Activated T-cell treated with anti-CD3 and anti-CD28 coated beads, Interleukin-2, amount 50 U/mL, for 72 hours (primary cell): Measurements from ENCODE around the gene NMT2. TPM values are rescaled to one million over a fixed set of nuclear protein-coding genes. Genes with fewer than 3 reads are reported as not detected.
A peak's percentile ranks its signal among the peaks of the same experiment; 100 is the strongest.

ENCODE experiments used
- ATAC-seq, 2 donors: fragments of 150-1000 bp; cut with Tn5 transposase; replicated peaks in 1 of 2; 2 replicates each; pipeline ENCODE4 v1.10.0; 2021; ENCODE audit warnings: moderate library complexity in 2 of 2, mild to moderate bottlenecking in 1 of 2
- DNase-seq, 2 donors: peaks; one replicate each; pipeline ENCODE4 v3.0.0; 2021 to 2022; ENCODE audit warnings: mixed read lengths in 1 of 2
- H3K27ac Mint-ChIP-seq: one replicate; pipeline ENCODE4 v1.8.0; 2022; ENCODE audit warnings: mild to moderate bottlenecking, moderate library complexity, mixed read lengths
- H3K27me3 Mint-ChIP-seq: one replicate; pipeline ENCODE4 v1.8.0; 2022; ENCODE audit warnings: low read depth, mixed read lengths
- H3K36me3 Mint-ChIP-seq, 2 donors: one replicate each; pipeline ENCODE4 v1.8.0; 2022; ENCODE audit warnings: mixed read lengths in 2 of 2, mild to moderate bottlenecking in 1 of 2; ENCODE audit not compliant: insufficient read depth in 2 of 2
- H3K4me1 Mint-ChIP-seq: one replicate; pipeline ENCODE4 v1.8.0; 2022; ENCODE audit warnings: low read depth, mixed read lengths
- H3K4me3 Mint-ChIP-seq, 2 donors: one replicate each; pipeline ENCODE4 v1.8.0; 2022; ENCODE audit warnings: mild to moderate bottlenecking in 2 of 2, mixed read lengths in 2 of 2, moderate library complexity in 2 of 2
- H3K9me3 Mint-ChIP-seq, 2 donors: one replicate each; pipeline ENCODE4 v1.8.0; 2022; ENCODE audit warnings: mixed read lengths in 2 of 2
- total RNA-seq, 2 donors: library from RNA; stranded (reverse); gene quantifications; one replicate each; pipeline ENCODE4 v1.2.3, GENCODE V29; 2022

NMT2 gene
- total RNA-seq, 2 donors from 2014 or later, result 24.4 to 35.2 TPM

DNA sequence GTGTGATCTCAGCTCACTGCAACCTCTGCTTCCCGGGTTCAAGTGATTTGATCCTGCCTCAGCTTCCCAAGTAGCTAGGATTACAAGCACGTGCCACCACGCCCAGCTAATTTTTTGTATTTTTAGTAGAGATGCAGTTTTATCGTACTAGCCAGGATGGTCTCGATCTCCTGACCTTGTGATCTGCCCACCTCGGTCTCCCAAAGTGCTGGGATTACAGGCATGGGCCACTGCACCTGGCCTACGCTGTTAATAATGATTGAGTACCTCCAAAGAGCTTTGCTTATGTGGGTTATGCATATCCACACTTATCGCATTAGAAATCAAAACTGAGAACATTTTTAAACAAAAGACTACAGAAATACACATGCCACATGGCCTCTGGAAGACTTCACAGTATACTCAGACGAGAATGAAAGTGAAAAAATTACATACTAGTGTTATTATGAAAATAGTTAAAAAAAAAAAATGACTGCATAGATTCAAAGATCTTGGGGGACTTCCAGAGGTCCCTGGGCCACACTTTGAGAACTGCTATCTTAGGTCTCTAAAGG lies 45.9 kb downstream of the NMT2 start:
- no peaks in the 10 kb centered on the region for H3K9me3 Mint-ChIP-seq
- peaks cover 7 to 32% of the 10 kb centered on the region in 2 donors for H3K36me3 Mint-ChIP-seq
- H3K4me3 Mint-ChIP-seq, result peak overlapping the region; percentile 66 to 81
- DNase-seq (peak in 1 of 2 donors; percentile 36), ATAC-seq (peak; percentile 61 to 64)
- no peaks in the 10 kb centered on the region for H3K27me3 Mint-ChIP-seq
- H3K27ac Mint-ChIP-seq, result peak overlapping the region; percentile 97
- H3K4me1 Mint-ChIP-seq, result peaks cover 37% of the 10 kb centered on the region

DNA sequence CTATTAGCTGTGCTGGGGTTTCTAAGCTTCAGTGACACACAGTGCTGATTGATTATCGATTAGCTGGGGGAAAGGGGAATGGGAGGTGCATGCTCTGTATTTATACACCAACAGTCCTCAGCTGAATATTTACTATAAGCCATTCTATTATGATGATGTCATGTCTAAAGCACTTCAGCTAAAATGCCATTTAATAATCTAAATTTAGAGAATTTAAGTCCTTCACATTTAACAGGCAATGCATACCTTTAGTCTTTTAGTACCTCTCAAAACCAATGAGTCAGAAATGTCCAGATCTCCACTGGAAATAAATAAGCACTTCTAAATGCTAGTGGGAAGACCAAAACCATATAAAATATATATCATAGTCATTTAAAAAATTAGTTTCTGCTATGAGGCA lies 46.8 kb downstream of the NMT2 start:
- DNase-seq (no peak), ATAC-seq (no peak)
- peaks cover 37% of the 10 kb centered on the region for H3K4me1 Mint-ChIP-seq
- peak overlapping the region; percentile 57 for H3K27ac Mint-ChIP-seq
- H3K9me3 Mint-ChIP-seq, result no peaks in the 10 kb centered on the region
- peaks cover 7 to 32% of the 10 kb centered on the region in 2 donors for H3K36me3 Mint-ChIP-seq
- H3K4me3 Mint-ChIP-seq, result no peak overlapping the region
- H3K27me3 Mint-ChIP-seq, result no peaks in the 10 kb centered on the region

DNA sequence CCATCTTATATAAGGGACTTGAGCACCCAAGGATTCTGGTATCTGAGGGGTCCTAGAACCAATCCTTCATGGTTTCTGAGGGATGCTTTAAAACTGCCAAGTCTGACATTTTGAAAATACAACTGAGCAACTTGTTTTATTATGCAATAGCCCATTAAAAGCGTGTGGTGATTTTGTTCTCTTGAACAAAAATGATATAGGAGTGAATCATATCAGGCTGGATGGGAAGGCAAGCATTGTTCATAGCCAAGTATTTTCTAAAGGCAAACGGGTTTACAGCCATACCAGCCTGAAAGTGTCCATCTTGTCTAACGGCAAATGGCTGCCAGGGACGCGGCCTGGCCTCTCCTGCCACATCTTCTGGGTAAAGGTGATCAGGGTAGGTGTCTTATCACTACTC lies 48.0 kb downstream of the NMT2 start:
- Mint-ChIP-seq H3K4me1 (peaks cover 37% of the 10 kb centered on the region), H3K9me3 (no peaks in the 10 kb centered on the region), H3K27ac (no peak overlapping the region), H3K27me3 (no peaks in the 10 kb centered on the region), H3K4me3 (no peak overlapping the region), H3K36me3 (peaks cover 4 to 23% of the 10 kb centered on the region in 2 donors)
- no peak for ATAC-seq
- DNase-seq, result no peak

DNA sequence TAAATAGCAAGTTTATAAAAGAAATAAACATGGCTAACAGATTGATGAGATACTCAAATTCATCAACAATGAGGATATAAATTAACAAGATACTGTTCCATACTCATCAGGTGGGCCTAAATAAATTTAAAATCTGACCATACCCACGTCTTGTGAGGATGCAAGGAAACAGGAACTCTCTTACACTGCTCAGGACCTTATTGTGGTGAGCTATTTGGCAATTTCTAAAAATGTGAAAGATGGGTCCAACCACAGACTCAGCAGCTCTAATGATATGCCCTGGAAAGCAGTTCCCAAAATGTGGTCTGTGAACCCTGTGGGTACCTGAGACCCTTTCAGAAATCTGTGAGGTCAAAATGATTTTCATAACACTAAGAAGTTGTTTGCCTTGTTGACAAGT lies 49.9 kb downstream of the NMT2 start:
- Mint-ChIP-seq H3K36me3 (peaks cover 2 to 11% of the 10 kb centered on the region in 2 donors), H3K4me3 (no peak overlapping the region), H3K27ac (no peak overlapping the region), H3K9me3 (no peaks in the 10 kb centered on the region), H3K27me3 (no peaks in the 10 kb centered on the region), H3K4me1 (peaks cover 21% of the 10 kb centered on the region)
- DNase-seq (no peak), ATAC-seq (no peak)

DNA sequence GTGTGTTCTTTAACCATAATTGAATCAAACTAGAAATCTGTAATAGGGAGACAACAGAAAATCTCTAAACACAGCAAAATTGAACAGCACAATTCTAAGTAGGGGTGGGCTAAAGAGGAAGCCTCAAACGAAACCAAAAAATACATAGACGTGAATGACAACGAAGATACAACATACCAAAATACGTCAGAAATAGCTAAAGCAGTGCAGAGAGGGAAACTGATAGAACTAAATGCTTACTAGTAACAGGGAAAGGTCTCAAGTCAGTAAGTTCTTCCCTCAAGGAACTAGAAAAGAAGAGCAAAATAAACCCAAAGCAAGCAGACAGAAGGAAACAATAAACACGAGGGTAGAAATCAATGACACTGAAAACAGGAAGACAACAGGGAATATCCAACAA lies 52.3 kb downstream of the NMT2 start:
- Mint-ChIP-seq H3K9me3 (no peaks in the 10 kb centered on the region), H3K4me1 (peaks cover 5% of the 10 kb centered on the region), H3K36me3 (peaks cover 5 to 17% of the 10 kb centered on the region in 2 donors), H3K27ac (no peak overlapping the region), H3K27me3 (no peaks in the 10 kb centered on the region), H3K4me3 (no peak overlapping the region)
- DNase-seq (no peak), ATAC-seq (no peak)

DNA sequence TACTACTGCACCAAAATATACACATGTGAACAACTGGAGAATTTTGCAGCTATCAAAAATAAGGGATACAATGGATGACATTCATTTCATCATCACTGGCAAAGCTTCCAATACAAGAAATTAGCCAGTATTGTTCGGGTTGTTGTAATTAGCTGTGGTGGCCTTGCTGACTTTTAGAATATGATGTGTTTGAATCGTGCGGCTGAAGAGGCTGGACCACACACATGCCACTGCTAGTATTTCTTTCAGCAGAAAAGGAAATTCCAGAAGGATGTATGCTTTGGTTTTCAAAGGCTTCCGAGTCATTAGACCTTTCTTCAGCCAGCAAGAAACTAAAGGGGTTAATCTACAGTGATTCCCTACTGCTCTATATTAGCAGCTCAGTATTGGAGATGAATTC lies 54.7 kb downstream of the NMT2 start:
- Mint-ChIP-seq H3K36me3 (peaks cover 5 to 13% of the 10 kb centered on the region in 2 donors), H3K9me3 (no peaks in the 10 kb centered on the region), H3K4me1 (peaks cover 5% of the 10 kb centered on the region), H3K27ac (no peak overlapping the region), H3K27me3 (no peaks in the 10 kb centered on the region), H3K4me3 (no peak overlapping the region)
- ATAC-seq (no peak), DNase-seq (no peak)

DNA sequence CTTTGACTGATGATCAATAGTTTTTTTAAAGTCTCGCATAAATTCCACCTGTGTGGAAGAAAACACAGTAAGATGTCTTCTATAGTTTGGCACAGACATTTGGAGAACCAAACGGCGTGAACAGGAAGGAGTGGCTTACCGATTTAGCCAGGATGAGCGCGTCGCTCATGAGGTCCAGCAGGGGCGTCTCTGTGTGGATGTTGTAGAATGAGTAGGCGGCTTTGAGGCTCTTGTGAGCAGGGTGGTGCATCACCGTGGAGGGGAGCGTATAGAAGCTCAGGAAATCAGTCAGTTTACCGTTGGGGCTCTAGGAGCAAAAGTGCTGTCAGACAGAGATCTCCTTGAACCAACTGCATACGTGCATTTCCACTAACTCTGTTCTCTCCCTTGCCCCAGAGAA lies 55.8 kb downstream of the NMT2 start:
- Mint-ChIP-seq H3K4me1 (peaks cover 5% of the 10 kb centered on the region), H3K27ac (peak overlapping the region; percentile 26), H3K27me3 (no peaks in the 10 kb centered on the region), H3K36me3 (peaks cover 5 to 21% of the 10 kb centered on the region in 2 donors), H3K4me3 (no peak overlapping the region), H3K9me3 (no peaks in the 10 kb centered on the region)
- peak; percentile 60 to 61 for ATAC-seq
- peak in 1 of 2 donors; percentile 25 for DNase-seq

DNA sequence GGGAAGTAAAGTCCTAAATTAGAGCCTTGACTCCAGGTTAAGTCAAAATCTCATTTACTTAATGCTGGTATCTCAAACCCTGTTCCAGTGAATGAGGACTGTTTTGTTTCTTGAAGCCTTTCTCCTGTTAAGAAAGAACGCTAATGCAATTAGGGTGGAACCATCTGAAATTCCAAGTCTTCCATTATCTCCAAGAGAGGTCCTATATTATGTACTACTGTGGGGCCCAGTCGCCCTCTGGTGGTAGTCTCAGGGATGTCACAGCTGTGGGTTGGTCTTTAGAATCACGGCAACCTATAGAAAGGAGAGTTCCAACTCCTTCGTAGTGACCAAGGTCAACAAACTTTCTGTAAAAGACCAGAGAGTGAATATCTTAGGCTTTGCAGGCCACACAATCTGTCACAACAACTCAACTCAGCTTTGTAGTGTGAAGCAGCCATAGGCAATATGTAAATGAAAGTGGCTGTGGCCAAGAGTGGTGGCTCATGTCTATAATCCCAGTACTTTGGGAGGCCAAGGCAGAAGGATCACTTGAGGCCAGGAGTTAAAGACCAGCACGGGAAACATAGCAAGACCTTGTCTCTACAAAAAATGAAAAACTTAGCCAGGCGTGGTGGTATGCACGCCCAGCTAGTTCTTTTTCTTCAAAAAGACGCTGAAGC lies 62.0 kb downstream of the NMT2 start:
- H3K4me1 Mint-ChIP-seq, result peaks cover 24% of the 10 kb centered on the region
- ATAC-seq, result peak; percentile 92 to 93
- no peaks in the 10 kb centered on the region for H3K9me3 Mint-ChIP-seq
- H3K27me3 Mint-ChIP-seq, result no peaks in the 10 kb centered on the region
- no peak overlapping the region for H3K4me3 Mint-ChIP-seq
- peak overlapping the region; percentile 57 for H3K27ac Mint-ChIP-seq
- DNase-seq, result peak; percentile 63 to 74
- H3K36me3 Mint-ChIP-seq, result peaks cover 6 to 32% of the 10 kb centered on the region in 2 donors

DNA sequence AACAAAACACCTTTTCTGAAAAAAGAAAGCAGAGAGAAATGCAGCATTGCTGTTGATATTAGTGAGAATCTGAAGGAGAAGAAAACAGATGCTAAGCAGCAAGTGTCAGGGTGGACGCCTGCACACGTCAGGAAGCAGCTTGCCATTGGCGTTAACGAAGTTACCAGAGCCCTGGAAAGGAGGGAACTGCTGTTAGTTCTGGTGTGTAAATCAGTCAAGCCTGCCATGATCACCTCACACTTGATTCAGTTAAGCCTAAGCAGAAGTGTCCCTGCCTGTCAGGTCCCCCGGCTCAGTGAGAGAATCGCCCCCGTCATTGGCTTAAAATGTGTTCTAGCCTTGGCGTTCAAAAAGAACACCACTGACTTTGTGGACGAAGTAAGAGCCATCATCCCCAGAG lies 65.0 kb downstream of the NMT2 start:
- Mint-ChIP-seq H3K27me3 (no peaks in the 10 kb centered on the region), H3K9me3 (no peaks in the 10 kb centered on the region), H3K4me1 (peaks cover 47% of the 10 kb centered on the region), H3K36me3 (peaks cover 6 to 31% of the 10 kb centered on the region in 2 donors), H3K27ac (peak overlapping the region; percentile 72), H3K4me3 (no peak overlapping the region)
- DNase-seq, result no peak
- no peak for ATAC-seq

DNA sequence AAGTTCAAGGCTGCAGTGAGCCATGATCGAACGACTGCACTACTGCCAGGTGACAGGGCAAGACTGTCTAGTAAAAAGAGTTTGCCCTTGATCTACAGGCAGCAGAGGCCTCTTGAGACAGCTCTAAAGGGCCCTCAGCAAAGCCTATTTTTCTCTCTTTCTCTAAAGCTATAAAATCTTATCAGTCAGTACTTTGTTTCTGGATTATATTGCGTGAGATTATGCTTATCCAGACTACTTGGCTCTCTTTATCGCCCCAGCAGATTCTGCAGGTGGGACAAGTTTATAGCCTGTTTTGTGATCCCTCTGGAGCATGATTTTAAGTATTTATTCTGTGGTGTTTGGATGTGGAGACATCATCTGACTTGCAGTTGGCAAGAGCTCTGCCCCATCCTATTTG lies 68.6 kb downstream of the NMT2 start:
- peak overlapping the region; percentile 0 to 27 for H3K4me3 Mint-ChIP-seq

DNA sequence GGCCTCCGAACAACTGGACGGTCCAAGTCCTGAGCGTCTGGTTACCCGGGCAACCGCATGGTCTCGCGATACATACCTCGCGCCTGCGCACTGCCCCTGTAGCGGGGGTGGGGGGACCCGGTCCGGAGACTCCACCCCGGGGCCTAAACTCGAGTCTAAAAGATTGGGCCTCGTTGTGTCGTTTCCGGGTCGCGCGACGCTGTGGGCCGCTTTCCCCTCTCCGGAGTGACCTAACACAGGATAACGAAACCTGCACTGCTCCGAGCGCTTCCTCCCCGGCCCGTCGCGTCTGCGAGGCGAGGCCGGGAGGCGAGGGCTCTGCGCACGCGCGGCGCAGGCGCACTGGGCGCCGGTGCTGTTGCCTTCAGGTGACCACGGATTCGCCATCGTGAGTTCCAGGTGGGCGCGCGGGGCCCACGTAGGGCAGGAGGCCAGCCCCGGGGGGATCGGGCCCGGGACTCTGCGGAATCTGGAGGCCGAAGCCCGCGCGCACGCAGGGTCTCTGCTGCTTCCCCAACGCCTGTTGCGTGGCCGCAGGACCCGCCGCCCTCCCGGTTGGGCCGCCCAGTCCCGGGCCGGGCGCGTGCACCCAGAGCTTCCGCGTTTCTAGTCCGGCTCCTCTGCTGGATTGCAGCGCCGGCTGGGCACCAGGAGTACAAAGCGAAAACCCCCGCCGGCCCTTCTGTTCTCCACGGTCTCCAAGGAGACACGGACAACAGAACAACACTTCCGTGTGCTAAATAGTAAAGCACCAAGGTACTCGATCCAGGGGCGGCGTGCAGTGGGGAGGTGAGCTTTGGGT lies 71.3 kb downstream of the NMT2 start, which contains the start of gene RPP38:
TSS of gene RPP38 (plus strand) at position 345 of the 802 bp plus-strand sequence. CDS start 5,960 bp downstream, outside the sequence.
- Mint-ChIP-seq H3K27ac (peak within 1 kb of the TSS; percentile 81), H3K4me3 (peak within 1 kb of the TSS; percentile 89 to 90), H3K27me3 (no peaks in the 10 kb centered on the region), H3K36me3 (peaks cover 2 to 7% of the 10 kb centered on the region in 2 donors), H3K9me3 (no peaks in the 10 kb centered on the region), H3K4me1 (peaks cover 42% of the 10 kb centered on the region)
- ATAC-seq (peak; percentile 93 to 95), DNase-seq (peak; percentile 96 to 98)

More for the DNA sequence above, 68.6 kb downstream of the NMT2 start:
- no peak for ATAC-seq
- no peaks in the 10 kb centered on the region for H3K9me3 Mint-ChIP-seq
- peaks cover 6 to 21% of the 10 kb centered on the region in 2 donors for H3K36me3 Mint-ChIP-seq
- no peak for DNase-seq
- H3K27me3 Mint-ChIP-seq, result no peaks in the 10 kb centered on the region
- peak overlapping the region; percentile 12 for H3K27ac Mint-ChIP-seq
- peaks cover 51% of the 10 kb centered on the region for H3K4me1 Mint-ChIP-seq

DNA sequence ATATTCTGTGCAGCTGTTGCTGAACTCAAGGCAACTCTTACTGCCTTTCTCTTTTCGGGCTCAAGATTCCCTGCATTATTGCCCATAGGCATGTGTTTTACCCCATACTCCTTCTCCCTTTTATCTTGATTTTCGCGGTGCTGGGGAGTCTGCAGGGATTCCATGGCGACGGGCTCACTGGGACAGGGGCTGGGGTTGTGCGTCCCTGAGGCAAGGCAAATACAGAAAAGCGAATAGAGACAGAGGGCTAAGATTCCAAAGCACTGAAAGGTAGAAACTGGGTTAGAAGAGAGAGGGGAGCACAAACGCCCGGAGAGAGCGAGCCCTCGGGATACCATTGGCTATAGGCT lies 71.9 kb downstream of the NMT2 start:
- Mint-ChIP-seq H3K4me1 (peaks cover 36% of the 10 kb centered on the region), H3K27me3 (no peaks in the 10 kb centered on the region), H3K4me3 (peak overlapping the region; percentile 89 to 90), H3K9me3 (no peaks in the 10 kb centered on the region), H3K36me3 (peaks cover 2 to 7% of the 10 kb centered on the region in 2 donors), H3K27ac (peak overlapping the region; percentile 17)
- DNase-seq (no peak), ATAC-seq (peak; percentile 14 to 22)

DNA sequence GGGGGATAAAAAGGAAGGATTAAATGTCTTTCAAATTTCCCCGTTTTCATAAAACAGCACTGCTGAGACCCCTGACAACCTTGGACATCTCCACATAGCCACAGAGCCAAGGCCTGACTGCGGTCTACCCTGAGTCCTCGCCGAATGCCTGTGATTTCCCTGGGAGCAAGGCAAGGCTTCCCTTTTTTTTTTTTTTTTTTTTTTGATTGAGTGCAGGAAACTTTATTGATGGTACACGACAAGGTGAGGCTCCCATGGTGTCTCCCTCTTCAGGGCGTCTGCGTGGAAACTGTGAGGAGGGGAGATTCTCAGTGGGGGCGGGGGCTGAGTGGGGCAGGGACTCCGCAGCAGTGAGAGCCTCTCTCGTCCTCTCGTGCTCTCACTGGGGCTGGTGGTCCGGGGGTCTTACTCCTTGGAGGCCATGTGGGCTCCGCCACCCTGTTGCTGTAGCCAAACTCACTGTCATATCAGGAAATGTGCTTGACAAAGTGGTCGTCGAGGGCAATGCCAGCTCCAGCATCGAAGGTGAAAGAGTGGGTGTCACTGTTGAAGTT lies 75.6 kb downstream of the NMT2 start:
- Mint-ChIP-seq H3K36me3 (peaks cover 2% of the 10 kb centered on the region in 2 donors), H3K27me3 (no peaks in the 10 kb centered on the region), H3K27ac (no peak overlapping the region), H3K4me3 (no peak overlapping the region), H3K9me3 (no peaks in the 10 kb centered on the region), H3K4me1 (peaks cover 11% of the 10 kb centered on the region)
- ATAC-seq (no peak), DNase-seq (no peak)
